AML-193 (cell line): Measurements from ENCODE around the gene IGF2BP3.
A peak's percentile ranks its signal among the peaks of the same experiment; 100 is the strongest.

Experiments
- DNase-seq, 2 experiments: peaks; one replicate each; lab custom pipeline; 2025; lab: John Stamatoyannopoulos, UW

IGF2BP3 gene

GRCh38 chr7:23472046-23472445 lies 1.8 kb upstream of the IGF2BP3 start:
- DNase-seq, result no peak

- DNase-seq, result no peak
Observed at GRCh38 chr7:23471106-23471859, 992 bp upstream of the IGF2BP3 start.

- no peak for DNase-seq
Observed at GRCh38 chr7:23469961-23470250, 385 bp downstream of the IGF2BP3 start.

- DNase-seq, result no peak
Observed at GRCh38 chr7:23469150-23469960, 936 bp downstream of the IGF2BP3 start.

- DNase-seq, result no peak
Observed at GRCh38 chr7:23468526-23469149, 1.7 kb downstream of the IGF2BP3 start.

- DNase-seq, result no peak
Observed at GRCh38 chr7:23467806-23468525, 2.3 kb downstream of the IGF2BP3 start.

GRCh38 chr7:23467291-23467805 lies 2.9 kb downstream of the IGF2BP3 start:
- DNase-seq, result no peak

- peak; percentile 15 to 19 for DNase-seq
Observed at GRCh38 chr7:23462846-23463245, 7.4 kb downstream of the IGF2BP3 start.

GRCh38 chr7:23458044-23458443 lies 12.2 kb downstream of the IGF2BP3 start:
- DNase-seq, result no peak

GRCh38 chr7:23456093-23456492 lies 14.2 kb downstream of the IGF2BP3 start:
- no peak for DNase-seq

GRCh38 chr7:23454881-23455526 lies 15.3 kb downstream of the IGF2BP3 start:
- no peak for DNase-seq

GRCh38 chr7:23450518-23450917 lies 19.8 kb downstream of the IGF2BP3 start:
- DNase-seq, result no peak

- peak; percentile 11 to 19 for DNase-seq
Observed at GRCh38 chr7:23449941-23450340, 20.4 kb downstream of the IGF2BP3 start.

- DNase-seq, result no peak
Observed at GRCh38 chr7:23445326-23445725, 25.0 kb downstream of the IGF2BP3 start.

- peak; percentile 41 to 58 for DNase-seq
Observed at GRCh38 chr7:23443974-23444373, 26.3 kb downstream of the IGF2BP3 start.

GRCh38 chr7:23438171-23438570 lies 32.1 kb downstream of the IGF2BP3 start:
- DNase-seq, result no peak

GRCh38 chr7:23434147-23434917 lies 36.0 kb downstream of the IGF2BP3 start:
- DNase-seq, result no peak

- DNase-seq, result no peak
Observed at GRCh38 chr7:23431702-23432199, 38.5 kb downstream of the IGF2BP3 start.

- DNase-seq, result no peak
Observed at GRCh38 chr7:23430893-23431259, 39.4 kb downstream of the IGF2BP3 start.

- no peak for DNase-seq
Observed at GRCh38 chr7:23426876-23427275, 43.4 kb downstream of the IGF2BP3 start.

GRCh38 chr7:23422909-23423308 lies 47.4 kb downstream of the IGF2BP3 start:
- no peak for DNase-seq
